ENCODE results near the gene ZBTB7C.

ZBTB7C gene

GRCh38 chr18:47978141-47978540 is 431.0 kb downstream of the ZBTB7C start:
- no peak for DNase-seq

All from OCI-M1 (cell line).